Liver (tissue), 9 donors: Measurements from ENCODE around the gene POLE3. TPM values are rescaled to one million over a fixed set of nuclear protein-coding genes. Genes with fewer than 3 reads are reported as not detected.

ENCODE experiments used
- DNase-seq: peaks from one replicate; pipeline ENCODE4 v3.0.0-alpha.2; 2017; ENCODE audit warnings: low spot score
- H3K27ac ChIP-seq, 2 donors: one replicate each; pipeline ENCODE4 v1.7.0; 2013; ENCODE audit warnings: inconsistent platforms in 2 of 2, low read length in 2 of 2, control low read depth in 1 of 2, low read depth in 1 of 2, mild to moderate bottlenecking in 1 of 2
- H3K27me3 ChIP-seq, 4 donors: one replicate each; pipeline versions ENCODE4 v1.6.1 to v1.7.0; 2013; ENCODE audit warnings: low read length in 3 of 4, inconsistent platforms in 1 of 4, mild to moderate bottlenecking in 1 of 4, moderate library complexity in 1 of 4; ENCODE audit not compliant: control insufficient read depth in 4 of 4, insufficient read depth in 4 of 4
- H3K36me3 ChIP-seq, 4 donors: one replicate each; pipeline versions ENCODE4 v1.6.1 to v1.7.0; 2013; ENCODE audit warnings: low read length in 3 of 4, mild to moderate bottlenecking in 3 of 4, low read depth in 1 of 4, moderate library complexity in 1 of 4; ENCODE audit not compliant: control insufficient read depth in 4 of 4, insufficient read depth in 3 of 4
- H3K4me1 ChIP-seq, 4 donors: one replicate each; pipeline versions ENCODE4 v1.6.1 to v1.7.0; 2013; ENCODE audit warnings: low read length in 3 of 4, mild to moderate bottlenecking in 3 of 4, moderate library complexity in 1 of 4; ENCODE audit not compliant: control insufficient read depth in 4 of 4, insufficient read depth in 4 of 4
- H3K4me3 ChIP-seq, 3 donors: one replicate each; pipeline versions ENCODE4 v1.6.1 to v1.7.0; 2013; ENCODE audit warnings: low read length in 3 of 3, control low read depth in 1 of 3, low read depth in 1 of 3, mild to moderate bottlenecking in 1 of 3
- H3K9ac ChIP-seq, 2 donors: one replicate each; pipeline ENCODE4 v1.7.0; 2013; ENCODE audit warnings: low read length in 2 of 2, mild to moderate bottlenecking in 2 of 2, moderate library complexity in 2 of 2, control low read depth in 1 of 2, low read depth in 1 of 2
- H3K9me3 ChIP-seq, 4 donors: one replicate each; pipeline versions ENCODE4 v1.6.1 to v1.7.0; 2013; ENCODE audit warnings: low read length in 3 of 4; ENCODE audit not compliant: control insufficient read depth in 4 of 4
- EGR1 ChIP-seq, 2 donors: IDR thresholded peaks; 2 replicates each; pipeline ENCODE4 v1.6.1; 2016 to 2018; ENCODE audit warnings: antibody characterized with exemption in 2 of 2, low read depth in 2 of 2
- FOXA1 ChIP-seq: IDR thresholded peaks from 2 replicates; pipeline ENCODE4 v1.6.1; 2016; ENCODE audit warnings: antibody characterized with exemption
- FOXA2 ChIP-seq: IDR thresholded peaks from 2 replicates; pipeline ENCODE4 v1.6.1; 2016; ENCODE audit warnings: antibody characterized with exemption
- GABPA ChIP-seq, 2 donors: IDR thresholded peaks in 1 of 2; conservative IDR thresholded peaks in 1 of 2; 2 replicates each; pipeline ENCODE4 v1.6.1; 2016; ENCODE audit warnings: antibody characterized with exemption in 2 of 2, mild to moderate bottlenecking in 1 of 2, moderate library complexity in 1 of 2
- HNF4G ChIP-seq: IDR thresholded peaks from 2 replicates; pipeline ENCODE4 v1.6.1; 2016; ENCODE audit warnings: antibody characterized with exemption
- JUND ChIP-seq, 2 donors: IDR thresholded peaks; 2 replicates each; pipeline ENCODE4 v1.6.1; 2016; ENCODE audit warnings: antibody characterized with exemption in 2 of 2
- NR2F2 ChIP-seq: IDR thresholded peaks from 2 replicates; pipeline ENCODE4 v1.6.1; 2016; ENCODE audit warnings: antibody characterized with exemption
- RAD21 ChIP-seq, 2 donors: IDR thresholded peaks; 2 replicates each; pipeline ENCODE4 v1.6.1; 2016; ENCODE audit warnings: antibody characterized with exemption in 2 of 2, mild to moderate bottlenecking in 2 of 2
- RXRA ChIP-seq, 2 donors: IDR thresholded peaks; 2 replicates each; pipeline ENCODE4 v1.6.1; 2017 to 2018; ENCODE audit warnings: antibody characterized with exemption in 2 of 2, mild to moderate bottlenecking in 1 of 2
- SP1 ChIP-seq: IDR thresholded peaks from 2 replicates; pipeline ENCODE4 v1.6.1; 2018; ENCODE audit warnings: antibody characterized with exemption, mild to moderate bottlenecking
- TAF1 ChIP-seq: conservative IDR thresholded peaks from 2 replicates; pipeline ENCODE4 v1.6.1; 2016; ENCODE audit warnings: antibody characterized with exemption, mild to moderate bottlenecking
- YY1 ChIP-seq: IDR thresholded peaks from 2 replicates; pipeline ENCODE4 v1.6.1; 2016; ENCODE audit warnings: antibody characterized with exemption, mild to moderate bottlenecking
- WGBS: extraction: QIAGEN DNeasy Blood & Tissue Kit; methylation state at CpG from one replicate; pipeline ENCODE4 v1.1.7; 2013; 5-methylcytosine and 5-hydroxymethylcytosine counted together
- polyA plus RNA-seq, 2 donors: library from polyadenylated mRNA; stranded (reverse) in 1 of 2; unstranded in 1 of 2; fragments of 200-250 nt in 1 of 2; fragments of >200 nt in 1 of 2; fragmentation: Nextera tagmentation in 1 of 2; extraction: Ambion mirVana in 1 of 2; gene quantifications; one replicate each; pipeline versions ENCODE4 v1.2.1 to v1.2.3, GENCODE V29; 2013 to 2015
- total RNA-seq, 2 donors: library from RNA; depleted of rRNA; stranded (reverse); fragments of >200 nt; gene quantifications; one replicate each; pipeline ENCODE4 v1.2.3, GENCODE V29; 2014
- TF ChIP-seq, protein P1 (sequence below): IDR thresholded peaks from 2 replicates; pipeline ENCODE4 v1.6.1; 2016; ENCODE audit warnings: antibody characterized with exemption, mild to moderate bottlenecking
- TF ChIP-seq, protein P2 (sequence below): IDR thresholded peaks from 2 replicates; pipeline ENCODE4 v1.6.1; 2016; ENCODE audit warnings: antibody characterized with exemption
- TF ChIP-seq, protein P3 (sequence below): IDR thresholded peaks from 2 replicates; pipeline ENCODE4 v1.6.1; 2016; ENCODE audit warnings: antibody characterized with exemption
- TF ChIP-seq, protein P4 (sequence below): IDR thresholded peaks from 2 replicates; pipeline ENCODE4 v1.6.1; 2016; ENCODE audit warnings: antibody characterized with exemption
- donor health status: healthy.
- donor health status: healthy.
- donor health status: healthy.
- donor health status: healthy.
- donor health status: healthy.

POLE3 gene
- total and polyA plus RNA-seq, 4 donors: 15.7 to 27.5 (median 22.8) TPM

DNA sequence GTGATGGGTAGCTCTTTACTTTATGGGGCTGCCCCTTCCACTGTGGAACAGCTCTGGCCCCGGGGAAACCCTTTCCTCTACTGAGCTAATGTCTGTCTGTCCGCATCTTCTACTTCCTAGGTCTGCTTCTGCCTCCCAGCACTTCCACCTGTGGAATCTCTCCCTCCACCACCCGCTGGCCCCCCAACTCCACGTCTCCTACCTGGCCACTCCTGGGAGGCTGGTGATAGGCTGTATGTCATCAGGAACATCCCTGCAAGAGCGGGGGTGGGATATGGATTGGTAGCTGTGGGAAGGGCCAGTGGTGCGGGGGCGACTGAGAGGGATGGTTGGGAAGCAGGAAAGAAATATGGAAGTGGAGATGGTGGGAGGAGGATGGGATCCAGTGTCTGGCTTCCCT, 18.6 kb downstream of the POLE3 start:
- no peak overlapping the region for H3K4me3 ChIP-seq
- peaks cover 8 to 33% (median 19%) of the 10 kb centered on the region in 4 donors for H3K36me3 ChIP-seq
- H3K27ac ChIP-seq: no peak overlapping the region
- no peaks in the 10 kb centered on the region for H3K27me3 ChIP-seq
- no peaks in the 10 kb centered on the region for H3K9me3 ChIP-seq
- DNase-seq: no peak
- TF ChIP-seq FOXA1: no peak
- TF ChIP-seq NR2F2: no peak
- no peak for TF ChIP-seq SP1
- no peak for TF ChIP-seq JUND (IDR thresholded peaks at IDR 0.05)
- TF ChIP-seq FOXA2: no peak
- TF ChIP-seq, protein P1, sequence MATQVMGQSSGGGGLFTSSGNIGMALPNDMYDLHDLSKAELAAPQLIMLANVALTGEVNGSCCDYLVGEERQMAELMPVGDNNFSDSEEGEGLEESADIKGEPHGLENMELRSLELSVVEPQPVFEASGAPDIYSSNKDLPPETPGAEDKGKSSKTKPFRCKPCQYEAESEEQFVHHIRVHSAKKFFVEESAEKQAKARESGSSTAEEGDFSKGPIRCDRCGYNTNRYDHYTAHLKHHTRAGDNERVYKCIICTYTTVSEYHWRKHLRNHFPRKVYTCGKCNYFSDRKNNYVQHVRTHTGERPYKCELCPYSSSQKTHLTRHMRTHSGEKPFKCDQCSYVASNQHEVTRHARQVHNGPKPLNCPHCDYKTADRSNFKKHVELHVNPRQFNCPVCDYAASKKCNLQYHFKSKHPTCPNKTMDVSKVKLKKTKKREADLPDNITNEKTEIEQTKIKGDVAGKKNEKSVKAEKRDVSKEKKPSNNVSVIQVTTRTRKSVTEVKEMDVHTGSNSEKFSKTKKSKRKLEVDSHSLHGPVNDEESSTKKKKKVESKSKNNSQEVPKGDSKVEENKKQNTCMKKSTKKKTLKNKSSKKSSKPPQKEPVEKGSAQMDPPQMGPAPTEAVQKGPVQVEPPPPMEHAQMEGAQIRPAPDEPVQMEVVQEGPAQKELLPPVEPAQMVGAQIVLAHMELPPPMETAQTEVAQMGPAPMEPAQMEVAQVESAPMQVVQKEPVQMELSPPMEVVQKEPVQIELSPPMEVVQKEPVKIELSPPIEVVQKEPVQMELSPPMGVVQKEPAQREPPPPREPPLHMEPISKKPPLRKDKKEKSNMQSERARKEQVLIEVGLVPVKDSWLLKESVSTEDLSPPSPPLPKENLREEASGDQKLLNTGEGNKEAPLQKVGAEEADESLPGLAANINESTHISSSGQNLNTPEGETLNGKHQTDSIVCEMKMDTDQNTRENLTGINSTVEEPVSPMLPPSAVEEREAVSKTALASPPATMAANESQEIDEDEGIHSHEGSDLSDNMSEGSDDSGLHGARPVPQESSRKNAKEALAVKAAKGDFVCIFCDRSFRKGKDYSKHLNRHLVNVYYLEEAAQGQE: no peak
- no peak for TF ChIP-seq YY1
- no peak for TF ChIP-seq GABPA (IDR thresholded peaks at IDR 0.05 in 1 of 2, conservative IDR thresholded peaks at IDR 0.05 in 1 of 2)
- TF ChIP-seq, protein P2, sequence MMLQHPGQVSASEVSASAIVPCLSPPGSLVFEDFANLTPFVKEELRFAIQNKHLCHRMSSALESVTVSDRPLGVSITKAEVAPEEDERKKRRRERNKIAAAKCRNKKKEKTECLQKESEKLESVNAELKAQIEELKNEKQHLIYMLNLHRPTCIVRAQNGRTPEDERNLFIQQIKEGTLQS: no peak
- TF ChIP-seq RAD21 (IDR thresholded peaks at IDR 0.05): no peak
- TF ChIP-seq HNF4G: no peak
- TF ChIP-seq, protein P3, sequence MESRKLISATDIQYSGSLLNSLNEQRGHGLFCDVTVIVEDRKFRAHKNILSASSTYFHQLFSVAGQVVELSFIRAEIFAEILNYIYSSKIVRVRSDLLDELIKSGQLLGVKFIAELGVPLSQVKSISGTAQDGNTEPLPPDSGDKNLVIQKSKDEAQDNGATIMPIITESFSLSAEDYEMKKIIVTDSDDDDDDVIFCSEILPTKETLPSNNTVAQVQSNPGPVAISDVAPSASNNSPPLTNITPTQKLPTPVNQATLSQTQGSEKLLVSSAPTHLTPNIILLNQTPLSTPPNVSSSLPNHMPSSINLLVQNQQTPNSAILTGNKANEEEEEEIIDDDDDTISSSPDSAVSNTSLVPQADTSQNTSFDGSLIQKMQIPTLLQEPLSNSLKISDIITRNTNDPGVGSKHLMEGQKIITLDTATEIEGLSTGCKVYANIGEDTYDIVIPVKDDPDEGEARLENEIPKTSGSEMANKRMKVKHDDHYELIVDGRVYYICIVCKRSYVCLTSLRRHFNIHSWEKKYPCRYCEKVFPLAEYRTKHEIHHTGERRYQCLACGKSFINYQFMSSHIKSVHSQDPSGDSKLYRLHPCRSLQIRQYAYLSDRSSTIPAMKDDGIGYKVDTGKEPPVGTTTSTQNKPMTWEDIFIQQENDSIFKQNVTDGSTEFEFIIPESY: no peak
- TF ChIP-seq, protein P4, sequence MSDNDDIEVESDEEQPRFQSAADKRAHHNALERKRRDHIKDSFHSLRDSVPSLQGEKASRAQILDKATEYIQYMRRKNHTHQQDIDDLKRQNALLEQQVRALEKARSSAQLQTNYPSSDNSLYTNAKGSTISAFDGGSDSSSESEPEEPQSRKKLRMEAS: no peak
- TF ChIP-seq TAF1: no peak
- no peak for TF ChIP-seq RXRA (IDR thresholded peaks at IDR 0.05)
- H3K4me1 ChIP-seq: peaks cover 32 to 90% (median 71%) of the 10 kb centered on the region in 4 donors
- 98% methylated on average over 7 of the region's 7 CpGs for WGBS
- no peak overlapping the region for H3K9ac ChIP-seq

DNA sequence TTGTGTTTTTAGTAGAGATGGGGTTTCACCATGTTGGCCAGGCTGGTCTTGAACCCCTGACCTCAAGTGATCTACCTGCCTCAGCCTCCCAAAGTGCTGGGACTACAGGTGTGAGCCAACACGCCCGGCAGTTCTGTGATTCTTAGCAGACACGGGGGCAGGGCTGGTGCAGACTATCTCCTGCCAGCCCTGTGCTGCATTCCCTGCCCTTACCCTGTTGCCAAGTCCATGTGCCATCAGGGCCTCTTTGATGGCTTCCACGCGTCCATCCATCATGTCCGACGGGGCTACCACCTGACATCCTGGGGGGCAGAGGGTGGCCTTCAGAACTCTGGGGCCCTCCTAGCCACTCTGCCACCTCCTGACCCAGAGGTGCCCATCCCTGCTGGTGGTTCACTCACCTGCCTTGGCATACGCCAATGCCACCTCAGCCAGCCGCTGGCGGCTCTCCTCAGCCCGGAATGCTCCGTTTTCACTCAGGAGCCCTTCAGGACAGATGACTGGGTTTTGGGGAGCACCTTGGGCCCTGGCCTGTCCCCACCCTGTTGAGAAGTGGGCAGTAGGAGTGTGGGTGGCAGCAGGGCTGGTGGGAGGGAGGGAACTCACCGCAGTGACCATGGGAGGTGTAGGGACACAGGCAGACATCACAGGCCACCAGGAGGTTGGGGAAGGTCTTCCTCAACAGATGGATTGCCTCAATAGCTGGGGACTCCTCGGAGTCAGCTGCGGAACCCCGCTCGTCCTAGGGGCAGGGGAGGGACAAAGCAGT, 20.1 kb downstream of the POLE3 start:
- H3K36me3 ChIP-seq: peaks cover 8 to 34% (median 19%) of the 10 kb centered on the region in 4 donors

More for the DNA sequence above, 20.1 kb downstream of the POLE3 start:
- no peaks in the 10 kb centered on the region for H3K27me3 ChIP-seq
- no peak overlapping the region for H3K9ac ChIP-seq
- no peak for DNase-seq
- 77% methylated on average over 17 of the region's 17 CpGs for WGBS
- H3K9me3 ChIP-seq: no peaks in the 10 kb centered on the region
- H3K4me3 ChIP-seq: no peak overlapping the region
- H3K27ac ChIP-seq: no peak overlapping the region
- no peak for TF ChIP-seq GABPA (IDR thresholded peaks at IDR 0.05 in 1 of 2, conservative IDR thresholded peaks at IDR 0.05 in 1 of 2)
- no peak for TF ChIP-seq EGR1 (IDR thresholded peaks at IDR 0.05; ENCODE audit: low read depth in 2 of 2)
- peaks cover 33 to 85% (median 69%) of the 10 kb centered on the region in 4 donors for H3K4me1 ChIP-seq
